SK-N-SH (cell line): ENCODE data around the gene C1QC. TPM values are rescaled to one million over a fixed set of nuclear protein-coding genes. Genes with fewer than 3 reads are reported as not detected.

Experiments
- CTCF ChIA-PET: fragments of 300-600, 350-600 bp; formaldehyde crosslinking; extraction: SDS; loops from one replicate; lab custom pipeline; 2021; lab: Yijun Ruan, JAX
- POLR2A ChIA-PET: fragments of 350-600 bp; sonication (Branson Sonifier 250); formaldehyde crosslinking; extraction: SDS; loops from one replicate; lab custom pipeline; 2020; ENCODE audit warnings: antibody characterized with exemption, inconsistent platforms; lab: Yijun Ruan, JAX
- DNase-seq: peaks from one replicate; pipeline ENCODE4 v3.0.0; 2012
- H2AFZ ChIP-seq: fragments of 200-600 bp; sonication (generic); 2 replicates; pipeline ENCODE4 v1.8.1; 2016; ENCODE audit warnings: antibody characterized with exemption, mild to moderate bottlenecking, low read depth
- H3F3A ChIP-seq: fragments of 200-600 bp; sonication (generic); replicated peaks from 2 replicates; pipeline ENCODE3; 2016; ENCODE audit warnings: antibody characterized with exemption, mild to moderate bottlenecking; ENCODE audit not compliant: insufficient read depth
- H3K27ac ChIP-seq, 2 experiments: fragments of 200-500 bp in 1 of 2; fragments of 200-600 bp in 1 of 2; sonication (Bioruptor generic) in 1 of 2; sonication (generic), shearing (Covaris generic) in 1 of 2; 2 replicates each; pipeline versions ENCODE4 v1.5.1 to v1.6.1; 2014 to 2016; ENCODE audit warnings: low read depth in 2 of 2, inconsistent platforms in 1 of 2, low read length in 1 of 2, mild to moderate bottlenecking in 1 of 2, mixed read lengths in 1 of 2
- H3K27me3 ChIP-seq: fragments of 200-600 bp; sonication (generic), shearing (Covaris generic); 2 replicates; pipeline ENCODE4 v1.6.1; 2016; ENCODE audit warnings: mixed run types; ENCODE audit not compliant: insufficient read depth
- H3K36me3 ChIP-seq, 2 experiments: fragments of 200-500 bp in 1 of 2; fragments of 200-600 bp in 1 of 2; sonication (Bioruptor generic) in 1 of 2; sonication (generic) in 1 of 2; replicated peaks in 1 of 2; 2 replicates each; pipeline versions ENCODE3 to v1.5.1; 2014 to 2016; ENCODE audit warnings: low read length in 1 of 2, mild to moderate bottlenecking in 1 of 2; ENCODE audit not compliant: insufficient read depth in 2 of 2, control insufficient read depth in 1 of 2
- H3K4me1 ChIP-seq, 2 experiments: fragments of 200-500 bp in 1 of 2; fragments of 200-600 bp in 1 of 2; sonication (Bioruptor generic) in 1 of 2; sonication (generic), shearing (Covaris generic) in 1 of 2; 2 replicates each; pipeline versions ENCODE4 v1.5.1 to v1.6.1; 2014 to 2016; ENCODE audit warnings: low read depth in 1 of 2, low read length in 1 of 2, mixed run types in 1 of 2; ENCODE audit not compliant: insufficient read depth in 2 of 2, control insufficient read depth in 1 of 2
- H3K4me2 ChIP-seq: fragments of 200-600 bp; sonication (generic), shearing (Covaris generic); 2 replicates; pipeline ENCODE4 v1.6.1; 2017; ENCODE audit warnings: mixed run types
- H3K4me3 ChIP-seq, 2 experiments: fragments of 200-500 bp in 1 of 2; fragments of 200-600 bp in 1 of 2; sonication (Bioruptor generic) in 1 of 2; sonication (generic), shearing (Covaris generic) in 1 of 2; 2 replicates each; pipeline versions ENCODE4 v1.5.1 to v1.8.1; 2014 to 2016; ENCODE audit warnings: low read depth in 2 of 2, inconsistent platforms in 1 of 2, low read length in 1 of 2, mild to moderate bottlenecking in 1 of 2, mixed read lengths in 1 of 2, moderate library complexity in 1 of 2
- H3K79me2 ChIP-seq: fragments of 200-600 bp; sonication (generic); 2 replicates; pipeline ENCODE4 v1.8.1; 2017; ENCODE audit warnings: mild to moderate bottlenecking; ENCODE audit not compliant: insufficient read depth
- H3K9ac ChIP-seq: fragments of 200-600 bp; sonication (generic); 2 replicates; pipeline ENCODE4 v1.6.1; 2017; ENCODE audit warnings: mixed run types
- H3K9me2 ChIP-seq: fragments of 200-600 bp; sonication (generic); 2 replicates; pipeline ENCODE4 v1.6.1; 2017; ENCODE audit warnings: mixed run types
- H3K9me3 ChIP-seq: fragments of 200-600 bp; sonication (generic); 2 replicates; pipeline ENCODE4 v1.6.1; 2017; ENCODE audit warnings: mixed run types, mild to moderate bottlenecking, moderate library complexity
- H4K20me1 ChIP-seq: fragments of 200-600 bp; sonication (generic); 2 replicates; pipeline ENCODE4 v1.6.1; 2017; ENCODE audit warnings: mild to moderate bottlenecking, mixed run types; ENCODE audit not compliant: insufficient read depth
- ELF1 ChIP-seq: IDR thresholded peaks from 2 replicates; pipeline ENCODE4 v1.4.0; 2012
- EZH2phosphoT487 ChIP-seq: fragments of 200-600 bp; sonication (generic); IDR thresholded peaks from 2 replicates; pipeline ENCODE4 v1.6.1; 2017; ENCODE audit warnings: low read depth, mixed run types, mild to moderate bottlenecking, antibody characterized with exemption, moderate library complexity, borderline replicate concordance
- FOXJ3 ChIP-seq: sonication (generic); formaldehyde crosslinking; IDR thresholded peaks from 2 replicates; pipeline ENCODE4 v1.5.1; 2020; ENCODE audit warnings: mild to moderate bottlenecking, missing genetic modification reagents
- IRF3 ChIP-seq: fragments of 150-350 bp; IDR thresholded peaks from 2 replicates; pipeline ENCODE4 v1.6.1; 2016; ENCODE audit warnings: mild to moderate bottlenecking, low read depth, low read length
- MEF2A ChIP-seq: IDR thresholded peaks from 2 replicates; pipeline ENCODE4 v1.4.0; 2012; ENCODE audit warnings: low read depth, borderline replicate concordance
- NFIC ChIP-seq: IDR thresholded peaks from 2 replicates; pipeline ENCODE4 v1.4.0; 2012; ENCODE audit warnings: borderline replicate concordance
- NRF1 ChIP-seq: IDR thresholded peaks from 2 replicates; pipeline ENCODE4 v1.6.1; 2012; ENCODE audit warnings: low read depth, mild to moderate bottlenecking, low read length
- RAD21 ChIP-seq: IDR thresholded peaks from 2 replicates; pipeline ENCODE4 v1.6.1; 2012; ENCODE audit warnings: mild to moderate bottlenecking, low read length
- REST ChIP-seq: IDR thresholded peaks from 2 replicates; pipeline ENCODE4 v1.6.1; 2012; ENCODE audit warnings: mild to moderate bottlenecking, low read depth, low read length, moderate library complexity
- RXRA ChIP-seq: IDR thresholded peaks from 2 replicates; pipeline ENCODE4 v1.4.0; 2012; ENCODE audit warnings: low read depth, mild to moderate bottlenecking, borderline replicate concordance
- TAF1 ChIP-seq: IDR thresholded peaks from 2 replicates; pipeline ENCODE4 v1.6.1; 2012; ENCODE audit warnings: low read depth, mild to moderate bottlenecking, low read length, moderate library complexity, borderline replicate concordance
- TCF12 ChIP-seq: IDR thresholded peaks from 2 replicates; pipeline ENCODE4 v1.4.0; 2012
- YY1 ChIP-seq: IDR thresholded peaks from 2 replicates; pipeline ENCODE4 v1.4.0; 2012; ENCODE audit warnings: low read depth, mild to moderate bottlenecking
- WGBS: methylation state at CpG from one replicate; pipeline ENCODE4 v1.1.6; 2017; ENCODE audit warnings: low lambda C conversion rate; 5-methylcytosine and 5-hydroxymethylcytosine counted together
- polyA plus RNA-seq, 3 experiments: library from polyadenylated mRNA; depleted of rRNA; stranded (reverse); fragments of >200 nt; gene quantifications; 2 replicates each; pipeline ENCODE4 v1.2.3, GENCODE V29; 2012
- TF ChIP-seq, protein P1 (sequence below): IDR thresholded peaks from 2 replicates; pipeline ENCODE4 v1.4.0; 2012; ENCODE audit warnings: low read depth, borderline replicate concordance
- TF ChIP-seq, protein P2 (sequence below): fragments of 200-600 bp; sonication (generic); IDR thresholded peaks from 2 replicates; pipeline ENCODE4 v1.6.1; 2017; ENCODE audit warnings: antibody characterized with exemption, mild to moderate bottlenecking, moderate library complexity

The C1QC gene
- polyA plus RNA-seq, 1 of the 3 experiments (the other 2 are of a cell fraction), result not detected

- no peak for TF ChIP-seq REST
- TF ChIP-seq, protein P1, sequence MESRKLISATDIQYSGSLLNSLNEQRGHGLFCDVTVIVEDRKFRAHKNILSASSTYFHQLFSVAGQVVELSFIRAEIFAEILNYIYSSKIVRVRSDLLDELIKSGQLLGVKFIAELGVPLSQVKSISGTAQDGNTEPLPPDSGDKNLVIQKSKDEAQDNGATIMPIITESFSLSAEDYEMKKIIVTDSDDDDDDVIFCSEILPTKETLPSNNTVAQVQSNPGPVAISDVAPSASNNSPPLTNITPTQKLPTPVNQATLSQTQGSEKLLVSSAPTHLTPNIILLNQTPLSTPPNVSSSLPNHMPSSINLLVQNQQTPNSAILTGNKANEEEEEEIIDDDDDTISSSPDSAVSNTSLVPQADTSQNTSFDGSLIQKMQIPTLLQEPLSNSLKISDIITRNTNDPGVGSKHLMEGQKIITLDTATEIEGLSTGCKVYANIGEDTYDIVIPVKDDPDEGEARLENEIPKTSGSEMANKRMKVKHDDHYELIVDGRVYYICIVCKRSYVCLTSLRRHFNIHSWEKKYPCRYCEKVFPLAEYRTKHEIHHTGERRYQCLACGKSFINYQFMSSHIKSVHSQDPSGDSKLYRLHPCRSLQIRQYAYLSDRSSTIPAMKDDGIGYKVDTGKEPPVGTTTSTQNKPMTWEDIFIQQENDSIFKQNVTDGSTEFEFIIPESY, result no peak
- TF ChIP-seq EZH2phosphoT487, result no peak
- no peak for TF ChIP-seq NFIC
- TF ChIP-seq YY1, result no peak
Measured at GRCh38 chr1:22650089-22650693, 6.8 kb downstream of the C1QC start (continued).

- DNase-seq, result no peak
- H3F3A ChIP-seq, result no peaks in the 10 kb centered on the region
- no peaks in the 10 kb centered on the region for H3K79me2 ChIP-seq
- no peak overlapping the region for H3K4me2 ChIP-seq
- no peaks in the 10 kb centered on the region for H3K9me2 ChIP-seq
- H3K27ac ChIP-seq, result no peak overlapping the region
- peaks cover 0 to 10% of the 10 kb centered on the region in 2 experiments; a peak in 1 of 4 replicates for H3K4me1 ChIP-seq
- TF ChIP-seq MEF2A, result no peak
- TF ChIP-seq TCF12, result no peak
- TF ChIP-seq YY1, result no peak
- no peak for TF ChIP-seq TAF1
- TF ChIP-seq, protein P2, sequence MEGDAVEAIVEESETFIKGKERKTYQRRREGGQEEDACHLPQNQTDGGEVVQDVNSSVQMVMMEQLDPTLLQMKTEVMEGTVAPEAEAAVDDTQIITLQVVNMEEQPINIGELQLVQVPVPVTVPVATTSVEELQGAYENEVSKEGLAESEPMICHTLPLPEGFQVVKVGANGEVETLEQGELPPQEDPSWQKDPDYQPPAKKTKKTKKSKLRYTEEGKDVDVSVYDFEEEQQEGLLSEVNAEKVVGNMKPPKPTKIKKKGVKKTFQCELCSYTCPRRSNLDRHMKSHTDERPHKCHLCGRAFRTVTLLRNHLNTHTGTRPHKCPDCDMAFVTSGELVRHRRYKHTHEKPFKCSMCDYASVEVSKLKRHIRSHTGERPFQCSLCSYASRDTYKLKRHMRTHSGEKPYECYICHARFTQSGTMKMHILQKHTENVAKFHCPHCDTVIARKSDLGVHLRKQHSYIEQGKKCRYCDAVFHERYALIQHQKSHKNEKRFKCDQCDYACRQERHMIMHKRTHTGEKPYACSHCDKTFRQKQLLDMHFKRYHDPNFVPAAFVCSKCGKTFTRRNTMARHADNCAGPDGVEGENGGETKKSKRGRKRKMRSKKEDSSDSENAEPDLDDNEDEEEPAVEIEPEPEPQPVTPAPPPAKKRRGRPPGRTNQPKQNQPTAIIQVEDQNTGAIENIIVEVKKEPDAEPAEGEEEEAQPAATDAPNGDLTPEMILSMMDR, result no peak
- TF ChIP-seq FOXJ3 (CRISPR knock-in tag), result no peak
- no peak for TF ChIP-seq RAD21
- TF ChIP-seq RXRA, result no peak
- no peak for TF ChIP-seq ELF1
- TF ChIP-seq NFIC, result no peak
- no peak for TF ChIP-seq NRF1
- TF ChIP-seq IRF3, result no peak
- H2AFZ ChIP-seq, result no peak overlapping the region
- no peaks in the 10 kb centered on the region for H3K36me3 ChIP-seq
- POLR2A ChIA-PET, result no interaction called here
- H4K20me1 ChIP-seq, result no peaks in the 10 kb centered on the region
- H3K9ac ChIP-seq, result no peak overlapping the region
- H3K27me3 ChIP-seq, result peaks cover 21% of the 10 kb centered on the region
- H3K9me3 ChIP-seq, result no peaks in the 10 kb centered on the region
- WGBS, result 46% methylated on average over 13 of the region's 15 CpGs
- CTCF ChIA-PET, result interaction anchor here (0.9 to 4.1 kb wide), 6 partner anchors 10 to 278 kb away, joined by 3 to 22 read pairs (median 4); partner anchors contain the start of gene C1QC
- H3K4me3 ChIP-seq, result no peak overlapping the region
Measured at GRCh38 chr1:22651941-22652856, 8.8 kb downstream of the C1QC start.
